H1 (cell line): ENCODE data around the gene EFCAB13. TPM values are rescaled to one million over a fixed set of nuclear protein-coding genes. Genes with fewer than 3 reads are reported as not detected.

Experiments
- CHD2 ChIP-seq: IDR thresholded peaks from 2 replicates; pipeline ENCODE4 v1.6.1; 2012; ENCODE audit warnings: low read length, improper control_type of control experiment
- CHD7 ChIP-seq: fragments of 300-600 bp; sonication (generic); IDR thresholded peaks from 2 replicates; pipeline ENCODE4 v1.7.1; 2012; ENCODE audit warnings: low read length, moderate library complexity, mild to moderate bottlenecking, inconsistent platforms; ENCODE audit not compliant: insufficient replicate concordance
- EP300 ChIP-seq, 2 experiments: IDR thresholded peaks; 1 replicate in 1 of 2; 2 replicates in 1 of 2; pipeline ENCODE4 v1.6.1; 2011 to 2012; ENCODE audit warnings: low read depth in 2 of 2, low read length in 2 of 2, mild to moderate bottlenecking in 2 of 2, borderline replicate concordance in 1 of 2, inconsistent platforms in 1 of 2, moderate library complexity in 1 of 2
- JUN ChIP-seq: IDR thresholded peaks from 2 replicates; pipeline ENCODE4 v1.6.1; 2011; ENCODE audit warnings: low read depth, mild to moderate bottlenecking, improper control_type of control experiment, low read length
- NANOG ChIP-seq: IDR thresholded peaks from 2 replicates; pipeline ENCODE4 v1.6.1; 2011; ENCODE audit warnings: low read length, low read depth, mild to moderate bottlenecking, inconsistent platforms; ENCODE audit not compliant: insufficient read depth, poor library complexity, severe bottlenecking
- RXRA ChIP-seq: IDR thresholded peaks from 2 replicates; pipeline ENCODE4 v1.6.1; 2011; ENCODE audit warnings: low read depth, mild to moderate bottlenecking, low read length, moderate library complexity; ENCODE audit not compliant: insufficient read depth
- SIRT6 ChIP-seq: IDR thresholded peaks from one replicate; pipeline ENCODE4 v1.7.1; 2012; ENCODE audit warnings: low read length, inconsistent platforms
- USF2 ChIP-seq: IDR thresholded peaks from 2 replicates; pipeline ENCODE4 v1.6.1; 2011; ENCODE audit warnings: low read length, improper control_type of control experiment
- polyA plus RNA-seq, 7 experiments: library from polyadenylated mRNA; depleted of rRNA in 3 of 7; stranded (reverse) in 5 of 7; unstranded in 2 of 7; fragments of >200 nt in 5 of 7; fragments of 200-250 nt in 2 of 7; gene quantifications; 1 replicate in 5 of 7; 2 replicates in 1 of 7; 4 replicates in 1 of 7; pipeline versions ENCODE4 v1.2.1 to v1.2.3, GENCODE V29; 2011 to 2013; ENCODE audit warnings: missing spikeins in 2 of 7, mixed read lengths in 2 of 7
- total RNA-seq: library from RNA; stranded (reverse); fragmentation: NEBNext Ultra II Directional; extraction: Animal tissue kit (Norgen Biotek cat#: 25700); gene quantifications from 2 replicates; pipeline ENCODE4 v1.2.1, GENCODE V29; 2021

EFCAB13 gene
- total and polyA plus RNA-seq, 2 of the 8 experiments (the other 6 are each of a cell fraction or from before 2014, with no cell fraction given) = 0.12 to 2.0 TPM

- TF ChIP-seq CHD7 = no peak
- TF ChIP-seq CHD2 = no peak
- TF ChIP-seq SIRT6 = no peak
- no peak for TF ChIP-seq EP300 (IDR thresholded peaks at IDR 0.05; ENCODE audit: borderline replicate concordance in 1 of 2, low read depth in 2 of 2, low read length in 2 of 2)
- TF ChIP-seq JUN = no peak
- TF ChIP-seq RXRA = no peak
- TF ChIP-seq NANOG = no peak
- TF ChIP-seq USF2 = no peak
Observed at GRCh38 chr17:47286198-47286914, 37.4 kb upstream of the EFCAB13 start (continued).
